Brain microvascular endothelial cell (primary cell): Measurements from ENCODE around the gene TAGLN.

Experiments used
- DNase-seq: peaks from one replicate; pipeline ENCODE4 v3.0.0-alpha.2; 2020
- H3K27ac ChIP-seq: fragments of 250-450 bp; sonication (Bioruptor Pico); 2 replicates; pipeline ENCODE4 v1.5.1; 2020; ENCODE audit warnings: mild to moderate bottlenecking, moderate library complexity
- H3K27me3 ChIP-seq: fragments of 250-450 bp; sonication (Bioruptor Pico); replicated peaks from 2 replicates; pipeline ENCODE4 v1.5.1; 2020; ENCODE audit warnings: mild to moderate bottlenecking
- H3K36me3 ChIP-seq: fragments of 250-450 bp; sonication (Bioruptor Pico); replicated peaks from 2 replicates; pipeline ENCODE4 v1.5.1; 2020; ENCODE audit warnings: mild to moderate bottlenecking
- H3K4me3 ChIP-seq: 2 replicates; pipeline ENCODE4 v1.5.1; 2011; ENCODE audit warnings: low read depth, mild to moderate bottlenecking, control low read depth, low read length, moderate library complexity
- in situ Hi-C: cut with HindIII; loops from 2 replicates; pipeline ENCODE4 v1.10.0; 2017; ENCODE audit warnings: low sequenced_read_pairs, low pct_ligation_motif_present
- TF ChIP-seq, protein P1 (sequence below): IDR thresholded peaks from 2 replicates; pipeline ENCODE4 v1.5.1; 2011; ENCODE audit warnings: low read depth, mild to moderate bottlenecking, moderate library complexity, low read length, control low read depth, inconsistent platforms; ENCODE audit errors: missing control alignments

The TAGLN gene

DNA sequence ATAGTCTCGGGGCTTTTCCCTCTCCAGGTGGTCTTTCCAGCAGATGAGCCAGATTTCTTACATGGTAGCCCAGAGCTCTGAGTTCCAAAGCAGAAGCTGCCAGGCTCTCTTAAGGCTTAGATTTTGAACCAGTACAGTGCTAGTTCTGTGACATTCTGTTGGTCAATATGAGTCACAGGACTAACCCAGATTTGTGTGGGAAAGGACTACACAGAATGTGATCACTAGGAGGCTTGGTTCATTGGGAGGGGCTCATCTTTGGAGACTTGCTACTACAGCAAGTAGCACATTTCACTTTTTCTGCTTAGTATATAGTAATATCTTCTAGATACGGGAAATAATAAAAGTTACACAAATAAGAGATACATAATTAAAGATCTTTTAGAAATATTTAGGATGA lies 57.4 kb downstream of the TAGLN start:
- in situ Hi-C loops: no loop called here
- Histone ChIP-seq H3K27me3 (no peaks in the 10 kb centered on the region), H3K4me3 (no peak overlapping the region), H3K27ac (no peak overlapping the region), H3K36me3 (no peaks in the 10 kb centered on the region)
- TF ChIP-seq, protein P1, sequence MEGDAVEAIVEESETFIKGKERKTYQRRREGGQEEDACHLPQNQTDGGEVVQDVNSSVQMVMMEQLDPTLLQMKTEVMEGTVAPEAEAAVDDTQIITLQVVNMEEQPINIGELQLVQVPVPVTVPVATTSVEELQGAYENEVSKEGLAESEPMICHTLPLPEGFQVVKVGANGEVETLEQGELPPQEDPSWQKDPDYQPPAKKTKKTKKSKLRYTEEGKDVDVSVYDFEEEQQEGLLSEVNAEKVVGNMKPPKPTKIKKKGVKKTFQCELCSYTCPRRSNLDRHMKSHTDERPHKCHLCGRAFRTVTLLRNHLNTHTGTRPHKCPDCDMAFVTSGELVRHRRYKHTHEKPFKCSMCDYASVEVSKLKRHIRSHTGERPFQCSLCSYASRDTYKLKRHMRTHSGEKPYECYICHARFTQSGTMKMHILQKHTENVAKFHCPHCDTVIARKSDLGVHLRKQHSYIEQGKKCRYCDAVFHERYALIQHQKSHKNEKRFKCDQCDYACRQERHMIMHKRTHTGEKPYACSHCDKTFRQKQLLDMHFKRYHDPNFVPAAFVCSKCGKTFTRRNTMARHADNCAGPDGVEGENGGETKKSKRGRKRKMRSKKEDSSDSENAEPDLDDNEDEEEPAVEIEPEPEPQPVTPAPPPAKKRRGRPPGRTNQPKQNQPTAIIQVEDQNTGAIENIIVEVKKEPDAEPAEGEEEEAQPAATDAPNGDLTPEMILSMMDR: no peak
- DNase-seq: peak; percentile 48
